Stimulated activated CD4-positive, alpha-beta T cell treated with anti-CD3 and anti-CD28 coated beads, Interleukin-1b, Interleukin-23, amount 100 ng/mL, for 48 hours (primary cell): ENCODE results near the gene GPR153.
"Not testable (repeated sequence)": the region's sequence is repeated elsewhere in the genome, so short reads cannot be mapped to it uniquely, and the experiment has no call there.

Experiments used
- DNase-seq: peaks from one replicate; pipeline ENCODE4 v3.0.0-alpha.2; 2020

GPR153 gene

DNA sequence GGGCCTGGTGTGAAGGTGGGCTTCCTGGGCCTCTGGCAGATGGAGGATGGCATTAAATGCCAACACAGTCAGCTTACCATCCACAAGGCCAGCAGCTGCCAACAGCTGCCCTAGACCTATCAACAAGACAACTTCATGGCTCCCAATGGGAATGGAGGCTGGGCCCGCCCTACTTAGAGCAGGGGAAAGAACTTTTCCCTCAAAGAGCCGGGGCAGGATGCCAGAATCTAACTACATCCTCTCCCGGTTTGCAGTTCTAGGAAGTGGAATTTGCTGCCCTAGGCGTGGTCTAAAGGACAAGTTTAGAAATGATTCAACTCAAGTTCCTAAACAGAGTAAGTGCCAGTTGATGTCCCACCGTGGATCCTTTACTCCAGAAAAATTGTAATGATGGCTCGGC lies 38.3 kb downstream of the GPR153 start:
- no peak for DNase-seq

DNA sequence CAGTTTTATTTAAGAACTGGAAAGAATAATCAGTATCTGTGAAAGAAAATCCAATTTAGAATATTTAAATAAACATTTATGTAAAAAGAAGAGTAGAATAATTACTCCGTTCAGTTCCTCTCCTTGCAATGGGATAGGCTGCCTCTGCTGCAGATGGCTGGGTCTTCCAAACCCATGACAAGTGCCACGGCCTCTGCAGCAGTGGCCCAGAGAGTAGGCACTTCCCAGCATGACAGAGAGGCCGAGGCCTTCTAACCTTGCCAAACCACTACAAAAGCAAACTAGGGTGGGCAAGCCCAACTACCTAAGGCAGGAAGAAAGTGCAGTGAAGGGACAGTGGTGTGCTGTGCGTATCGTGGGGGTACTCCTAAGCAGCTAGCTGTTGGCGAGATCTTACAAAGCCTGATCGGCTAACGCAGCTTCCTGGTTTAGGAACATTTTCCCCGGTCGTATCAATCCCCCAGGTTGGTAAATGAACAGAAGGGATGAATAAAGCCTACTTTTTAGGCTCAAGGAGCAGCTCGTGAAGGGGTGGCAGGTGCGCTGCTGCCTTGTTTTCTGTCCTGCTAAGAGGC lies 39.6 kb downstream of the GPR153 start:
- no peak for DNase-seq

DNA sequence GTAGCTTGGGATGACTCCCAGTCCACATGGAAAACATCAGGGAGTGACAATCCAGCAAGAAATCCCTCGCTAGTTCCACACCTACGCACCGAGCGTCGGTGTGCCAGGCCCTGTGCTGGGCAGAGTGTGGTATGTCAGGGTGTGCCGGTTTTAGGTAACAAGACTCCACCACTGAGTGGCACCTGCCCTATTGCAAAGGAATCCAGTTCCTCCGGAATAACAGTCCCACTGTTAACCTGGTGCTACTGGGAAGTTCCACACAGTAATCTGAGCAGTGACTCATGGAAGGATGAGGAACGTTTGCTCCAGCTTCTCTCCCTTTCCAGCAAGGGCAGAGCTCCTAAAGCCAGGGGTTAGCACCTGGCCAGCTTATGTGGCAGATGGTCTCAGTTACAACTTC lies 40.7 kb downstream of the GPR153 start:
- no peak for DNase-seq

DNA sequence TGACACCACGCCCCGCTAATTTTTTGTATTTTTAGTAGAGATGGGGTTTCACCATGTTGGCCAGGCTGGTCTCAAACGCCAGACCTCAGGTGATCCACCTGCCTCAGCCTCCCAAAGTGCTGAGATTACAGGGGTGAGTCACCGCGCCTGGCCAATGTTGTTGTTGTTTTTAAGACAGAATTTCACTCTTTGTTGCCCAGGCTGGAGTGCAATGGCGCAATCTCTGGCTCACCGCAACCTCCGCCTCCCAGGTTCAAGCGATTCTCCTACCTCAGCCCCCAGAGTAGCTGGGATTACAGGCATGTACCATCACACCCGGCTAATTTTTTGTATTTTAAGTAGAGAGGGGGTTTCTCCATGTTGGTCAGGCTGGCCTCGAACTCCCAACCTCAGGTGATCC lies 41.3 kb downstream of the GPR153 start:
- DNase-seq, result not testable (repeated sequence)

DNA sequence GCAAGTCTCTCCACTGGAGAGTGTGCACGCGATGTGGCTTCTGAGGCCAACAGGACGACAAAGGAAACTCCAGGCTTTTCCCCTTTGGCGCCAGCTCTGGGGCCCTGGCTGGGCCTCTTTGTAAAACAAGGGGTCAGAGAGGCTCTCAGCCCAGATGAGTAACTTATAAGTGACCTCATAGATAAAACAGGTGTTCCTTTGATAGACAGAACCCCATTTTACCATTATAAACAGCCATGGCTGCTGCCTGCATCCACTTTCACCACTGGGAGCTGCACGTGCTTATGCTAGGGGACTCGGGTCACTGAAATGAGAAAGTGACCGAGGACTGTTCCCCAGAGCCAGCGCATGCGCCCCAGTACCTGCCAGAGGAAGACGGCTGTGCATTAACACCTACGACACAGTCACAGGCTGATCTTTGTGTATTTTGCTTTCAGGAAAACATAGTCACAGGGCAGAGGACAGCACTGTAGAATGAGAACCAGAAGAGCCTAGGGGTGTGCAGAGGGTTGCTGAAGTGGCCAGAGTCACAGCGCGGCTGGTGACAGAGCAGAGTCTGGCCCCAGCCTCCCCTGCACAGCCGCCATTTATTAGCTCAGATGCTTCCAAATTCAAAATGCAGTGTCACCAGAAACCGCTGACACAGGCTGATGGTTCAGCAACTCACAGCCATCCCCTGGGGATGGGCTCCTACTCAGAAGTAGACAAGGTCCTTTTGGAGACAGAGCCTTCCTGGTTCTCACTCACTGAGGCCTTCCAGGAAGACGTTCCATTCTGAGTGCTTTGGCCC lies 42.3 kb downstream of the GPR153 start:
- no peak for DNase-seq

DNA sequence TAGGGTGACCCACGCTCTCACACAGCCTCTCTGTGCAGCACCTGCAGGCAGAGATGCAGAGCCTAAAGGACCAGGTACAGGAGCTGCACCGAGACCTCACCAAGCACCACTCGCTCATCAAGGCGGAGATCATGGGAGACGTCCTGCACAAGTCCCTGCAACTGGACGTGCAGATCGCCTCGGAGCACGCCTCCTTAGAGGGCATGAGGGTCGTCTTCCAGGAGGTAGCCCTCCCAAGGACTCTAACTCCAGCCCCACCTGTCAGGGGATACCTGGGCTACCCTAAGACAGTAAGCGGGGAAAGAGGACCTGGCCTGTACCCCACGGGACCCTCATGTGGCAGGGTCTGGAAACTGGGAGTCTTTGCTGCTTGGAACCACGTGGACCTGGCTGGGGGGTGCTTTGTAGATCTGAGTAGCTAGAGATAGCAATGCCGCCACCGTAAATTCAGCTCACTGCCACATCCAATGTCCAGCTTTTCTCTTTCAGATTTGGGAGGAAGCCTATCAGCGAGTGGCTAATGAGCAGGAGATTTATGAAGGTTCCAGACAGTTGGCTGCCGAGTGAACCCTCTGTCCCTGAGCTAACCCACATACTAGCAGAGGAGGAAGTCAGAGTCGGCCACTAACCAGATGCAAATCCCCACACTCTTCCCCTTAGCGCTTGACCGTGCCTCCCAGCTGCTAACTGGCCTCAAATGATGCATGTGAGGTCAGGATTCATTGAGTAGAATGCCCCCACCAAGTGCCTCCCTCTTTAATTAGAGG lies 48.5 kb downstream of the GPR153 start:
- no peak for DNase-seq

DNA sequence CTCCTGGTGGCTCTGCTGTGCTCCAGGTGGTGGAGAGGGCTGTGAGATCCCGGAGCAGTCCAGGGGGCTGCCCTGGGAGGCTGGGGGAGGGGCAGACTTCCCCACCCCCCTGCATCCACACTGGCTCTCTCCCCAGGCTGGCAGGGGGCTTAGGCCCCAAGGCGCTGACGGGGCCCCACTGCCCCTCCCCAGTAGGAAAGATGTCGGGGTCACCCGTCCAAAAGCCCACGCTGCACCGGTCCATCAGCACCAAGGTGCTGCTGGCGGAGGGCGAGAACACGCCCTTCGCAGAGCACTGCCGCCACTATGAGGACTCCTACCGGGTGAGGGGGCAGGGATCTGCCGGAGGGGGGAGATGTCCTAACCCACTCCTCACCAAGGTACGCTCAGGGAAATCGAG lies 49.2 kb downstream of the GPR153 start:
- DNase-seq, result no peak

DNA sequence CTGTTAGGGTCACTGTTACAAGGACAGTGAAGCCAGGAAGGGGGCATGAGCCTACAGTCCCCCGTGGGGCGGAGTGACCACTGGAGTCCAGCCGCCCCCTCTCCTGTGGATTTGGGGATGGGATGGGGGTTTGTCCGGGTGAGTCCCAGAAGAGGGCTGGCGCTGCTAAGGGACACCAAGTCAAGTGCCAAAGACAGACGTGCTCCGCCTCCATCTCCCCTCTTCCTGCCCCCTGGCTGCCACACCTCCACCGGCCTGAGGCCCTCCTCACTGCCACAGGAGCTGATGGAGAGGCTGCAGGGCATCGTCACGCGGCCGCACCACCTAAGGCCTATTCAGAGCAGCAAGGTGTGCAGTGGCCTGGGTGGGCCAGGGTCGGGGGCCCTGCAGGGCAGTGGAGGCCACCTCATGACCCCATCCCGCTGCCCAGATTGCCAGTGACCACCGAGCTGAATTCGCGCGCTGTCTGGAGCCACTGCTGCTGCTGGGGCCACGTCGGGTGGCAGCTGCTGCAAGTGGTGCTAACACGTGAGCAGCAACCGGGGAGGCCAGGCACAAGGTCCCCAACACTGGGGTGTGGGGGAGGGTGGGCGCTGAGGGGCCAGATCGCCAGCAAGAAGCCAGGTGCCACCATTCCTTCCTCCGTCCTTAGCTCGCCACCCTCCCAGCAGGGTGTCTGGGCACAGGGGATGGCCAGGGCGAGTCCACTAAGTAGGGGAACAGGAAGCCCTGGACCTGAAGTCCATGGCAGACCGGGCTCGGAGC lies 50.1 kb downstream of the GPR153 start:
- no peak for DNase-seq

DNA sequence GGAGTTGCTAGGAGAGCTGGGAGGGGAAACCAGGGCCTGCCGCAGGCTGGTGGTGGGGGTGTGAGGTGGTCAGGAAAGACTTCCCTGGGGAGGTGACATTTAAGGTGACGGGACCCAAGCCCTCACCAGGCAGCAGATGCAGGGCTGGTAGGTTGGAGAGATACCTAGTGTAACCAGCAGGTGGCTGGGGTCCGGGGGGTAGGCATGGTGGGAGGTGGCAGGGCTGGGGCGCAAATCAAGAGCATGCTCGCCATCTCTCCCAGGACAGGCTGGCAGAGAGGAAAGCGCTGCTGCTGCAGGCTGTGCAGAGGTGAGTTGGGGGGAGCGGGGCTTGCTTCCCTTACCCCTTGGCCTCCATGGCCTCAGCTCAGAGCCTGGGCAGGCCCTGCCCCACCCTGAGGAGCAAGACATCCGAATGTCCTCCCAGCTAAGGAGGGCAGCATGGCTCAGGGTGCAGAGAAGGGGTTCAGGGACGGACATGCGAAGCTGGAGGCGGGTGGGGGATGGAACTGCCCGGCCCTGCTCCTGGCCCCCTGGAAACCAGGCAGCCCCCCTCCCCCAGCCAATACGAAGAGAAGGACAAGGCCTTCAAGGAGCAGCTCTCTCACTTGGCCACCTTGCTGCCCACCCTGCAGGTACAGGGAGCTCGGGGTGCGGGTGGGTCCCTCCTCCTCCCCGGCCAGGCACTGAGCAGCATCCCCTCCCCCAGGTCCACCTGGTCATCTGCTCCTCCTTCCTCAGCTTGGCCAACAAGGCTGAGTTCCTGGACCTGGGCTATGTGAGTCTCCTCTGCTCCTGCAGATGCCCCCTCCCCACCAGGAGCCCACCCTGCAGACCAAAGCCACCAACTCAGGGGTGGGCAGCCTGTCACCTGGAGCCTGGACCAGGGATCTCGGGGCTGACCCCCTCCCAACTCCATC lies 51.0 kb downstream of the GPR153 start:
- peak; percentile 34 for DNase-seq

DNA sequence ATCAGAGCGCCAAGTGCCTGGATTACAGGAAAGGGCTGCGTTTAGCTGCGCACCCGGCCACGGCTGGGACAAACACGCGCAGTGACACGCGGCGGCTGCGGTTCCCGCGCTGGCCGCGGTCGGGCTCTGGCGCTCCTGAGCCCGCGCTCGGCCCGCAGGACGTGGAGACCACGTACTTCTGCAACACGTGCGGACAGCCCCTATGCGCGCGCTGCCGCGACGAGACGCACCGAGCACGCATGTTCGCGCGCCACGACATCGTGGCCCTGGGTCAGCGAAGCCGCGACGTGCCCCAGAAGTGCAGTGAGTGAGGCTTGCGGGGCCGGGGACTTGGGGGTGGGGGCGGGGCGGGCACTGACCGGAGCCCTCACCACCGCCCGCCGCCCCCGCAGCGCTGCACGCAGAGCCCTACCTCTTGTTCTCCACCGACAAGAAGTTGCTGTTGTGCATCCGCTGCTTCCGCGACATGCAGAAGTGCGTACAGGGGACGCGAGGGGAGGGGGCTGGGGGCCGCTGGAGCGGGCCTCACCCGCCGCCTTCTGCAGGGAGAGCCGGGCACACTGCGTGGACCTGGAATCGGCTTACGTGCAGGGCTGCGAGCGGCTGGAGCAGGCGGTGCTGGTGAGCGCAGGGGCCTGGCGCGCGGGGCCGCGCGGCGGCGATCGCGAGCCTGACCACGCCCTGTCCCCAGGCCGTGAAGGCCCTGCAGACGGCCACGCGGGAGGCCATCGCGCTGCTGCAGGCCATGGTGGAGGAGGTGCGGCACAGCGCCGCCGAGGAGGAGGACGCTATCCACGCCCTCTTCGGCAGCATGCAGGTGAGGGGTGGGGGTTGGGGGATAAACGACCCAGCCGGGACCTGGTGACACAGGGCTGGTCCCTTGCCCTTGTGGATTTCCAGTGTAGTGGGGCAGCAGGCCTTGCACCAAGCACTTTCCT lies 51.9 kb downstream of the GPR153 start:
- DNase-seq, result peak; percentile 32

DNA sequence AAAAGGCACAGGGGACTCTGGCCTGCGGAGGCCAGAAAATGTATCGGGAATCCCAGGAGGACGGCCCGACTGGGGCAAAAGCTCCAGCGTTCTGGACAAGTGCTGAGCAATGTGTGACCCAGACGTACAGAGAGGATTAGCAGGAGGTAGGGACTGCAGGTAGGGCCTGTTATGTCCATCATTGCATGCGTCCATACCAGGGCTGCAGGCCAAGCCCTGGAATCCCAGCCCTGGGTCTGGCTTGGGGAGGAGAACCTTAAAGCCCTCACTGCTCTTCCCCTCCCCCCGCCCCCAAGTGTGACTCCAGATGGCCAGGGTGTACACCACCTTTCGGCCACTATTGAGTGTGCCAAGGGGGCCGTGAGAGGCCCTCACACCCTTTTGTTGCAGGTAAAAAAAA lies 53.0 kb downstream of the GPR153 start:
- no peak for DNase-seq

DNA sequence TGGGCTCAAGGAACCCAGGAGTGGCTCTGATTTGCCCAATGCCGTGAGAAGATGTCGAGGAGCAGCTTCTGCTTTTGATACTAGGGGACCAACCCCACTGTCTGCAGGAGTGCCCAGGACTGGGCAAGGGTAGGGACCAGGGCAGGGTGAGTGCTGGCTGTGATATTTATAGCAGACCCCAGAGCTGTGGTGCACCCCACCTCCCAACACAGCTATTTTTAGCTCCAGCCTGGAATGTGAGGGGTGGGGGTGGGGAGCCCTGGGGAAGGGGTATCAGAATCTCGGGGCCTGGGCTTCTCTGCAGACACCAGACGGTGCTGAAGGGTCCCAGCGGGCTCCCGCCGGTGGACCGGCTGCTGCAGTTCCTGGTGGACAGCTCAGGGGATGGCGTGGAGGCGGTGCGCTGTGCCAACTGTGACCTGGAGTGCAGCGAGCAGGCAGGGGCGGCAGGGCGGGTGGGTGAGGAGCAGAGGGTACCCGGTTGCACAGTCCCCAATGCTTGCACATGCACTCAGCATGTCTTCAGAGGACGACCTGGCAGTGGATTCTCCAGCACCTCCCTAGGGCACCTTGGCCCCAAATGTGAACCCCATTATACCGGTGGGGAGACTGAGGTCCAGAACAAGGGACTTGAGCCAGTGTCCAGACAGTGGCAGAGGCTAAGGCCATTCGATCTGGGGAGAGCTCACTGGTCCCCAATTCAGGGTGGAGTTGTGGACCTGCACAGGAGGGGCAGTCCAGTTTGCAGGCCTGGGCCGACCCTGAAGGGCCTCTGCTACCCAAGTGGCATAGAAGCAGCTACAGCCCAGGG lies 53.6 kb downstream of the GPR153 start:
- DNase-seq, result no peak

DNA sequence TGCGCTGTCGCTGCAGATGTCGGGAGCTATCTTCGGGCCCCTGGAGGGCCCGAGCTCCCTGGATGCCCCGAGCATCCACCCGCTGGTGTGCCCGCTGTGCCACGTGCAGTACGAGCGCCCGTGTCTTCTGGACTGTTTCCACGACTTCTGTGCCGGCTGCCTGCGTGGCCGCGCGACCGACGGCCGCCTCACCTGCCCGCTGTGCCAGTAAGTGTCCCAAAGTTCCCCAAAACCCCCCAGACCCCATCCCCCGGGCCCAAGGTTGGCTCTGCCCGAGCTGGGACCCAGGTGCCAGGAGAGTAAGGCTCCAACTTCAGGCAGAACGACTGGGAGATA lies 54.4 kb downstream of the GPR153 start:
- no peak for DNase-seq

DNA sequence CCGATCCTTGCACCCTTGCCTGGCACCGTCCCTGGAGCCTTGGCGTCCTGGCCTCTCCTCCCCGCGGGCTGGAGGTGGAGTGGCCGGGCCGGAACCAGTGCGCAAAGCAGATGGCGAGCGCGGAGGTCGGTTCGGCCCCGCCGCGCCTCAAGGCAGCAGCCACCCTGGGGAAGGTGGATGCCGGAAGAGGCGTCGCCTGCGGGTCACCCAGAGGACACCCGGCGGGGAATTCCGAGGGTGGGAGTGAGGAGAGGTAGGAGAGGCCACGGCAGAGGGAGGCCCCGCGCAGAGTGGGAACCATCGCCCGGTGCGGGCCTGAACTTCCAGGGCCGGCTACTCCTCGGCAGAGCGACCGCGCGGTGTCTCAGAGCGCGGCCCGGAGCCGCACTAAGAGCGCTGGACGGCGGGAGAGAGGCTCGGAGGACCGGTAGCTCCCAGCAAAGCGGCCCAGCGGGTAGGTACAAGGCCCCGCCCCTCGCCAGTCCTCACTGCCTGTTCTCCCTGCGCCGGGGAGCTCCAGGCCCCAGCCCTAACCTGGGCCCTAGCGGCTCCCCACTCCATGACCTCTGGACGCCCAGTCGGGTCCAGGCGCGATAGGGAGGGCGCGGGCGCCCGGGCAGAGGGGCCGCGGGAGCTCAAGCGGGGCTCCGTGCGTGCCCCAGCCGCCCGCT lies 54.9 kb downstream of the GPR153 start, which contains the start of gene RNF207:
Gene RNF207 (plus strand): TSS at position 271 of the 671 bp plus-strand sequence. CDS start 417 bp downstream, outside the sequence.
- peak; percentile 67 for DNase-seq

DNA sequence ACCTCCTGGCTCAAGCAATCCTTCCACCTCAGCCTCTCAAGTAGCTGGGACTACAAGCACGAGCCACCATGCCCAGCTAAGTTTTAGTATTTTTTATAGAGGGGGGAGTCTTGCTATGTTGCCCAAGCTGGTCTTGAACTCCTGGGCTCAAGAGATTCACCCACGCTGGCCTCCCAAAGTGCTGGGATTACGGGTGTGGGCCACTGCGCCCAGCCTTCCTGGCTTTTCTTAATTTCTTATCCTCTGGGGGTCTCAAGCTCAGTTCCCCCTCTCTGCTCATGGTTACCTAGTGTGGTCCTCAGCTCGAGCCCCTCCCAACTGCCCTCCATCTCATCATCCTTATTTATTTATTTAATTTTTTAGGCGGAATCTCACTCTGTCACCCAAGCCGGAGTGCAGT lies 58.6 kb downstream of the GPR153 start:
- no peak for DNase-seq

DNA sequence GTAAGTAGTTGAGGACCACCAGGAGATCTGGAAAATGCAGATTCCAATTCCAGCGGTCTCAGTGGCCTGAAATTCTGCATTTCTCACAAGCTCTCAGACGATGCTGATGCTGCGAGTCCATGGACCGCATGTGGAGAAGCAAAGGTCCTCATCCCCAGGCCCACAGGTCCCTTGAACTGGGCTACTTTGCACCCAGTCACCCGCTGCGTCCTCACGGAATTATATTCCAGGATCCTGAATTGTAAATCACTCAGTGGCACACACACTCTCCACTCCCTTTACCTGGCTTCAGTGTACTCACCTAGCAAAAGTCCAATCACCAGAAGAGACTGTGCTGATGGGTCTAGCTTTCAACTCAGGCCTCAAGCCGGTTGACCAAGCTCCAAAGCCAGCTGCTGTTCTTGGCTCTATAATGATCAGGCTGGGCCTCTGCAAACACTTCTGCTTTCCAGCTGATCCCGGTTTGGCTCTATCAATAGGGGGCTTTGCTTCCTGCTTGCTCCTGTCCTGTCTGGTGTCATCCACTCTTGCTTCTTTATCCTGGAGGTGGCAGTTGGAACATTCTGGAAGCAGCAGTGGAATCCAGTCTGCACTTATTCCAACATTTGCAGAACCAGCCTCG lies 60.6 kb downstream of the GPR153 start:
- DNase-seq, result no peak

DNA sequence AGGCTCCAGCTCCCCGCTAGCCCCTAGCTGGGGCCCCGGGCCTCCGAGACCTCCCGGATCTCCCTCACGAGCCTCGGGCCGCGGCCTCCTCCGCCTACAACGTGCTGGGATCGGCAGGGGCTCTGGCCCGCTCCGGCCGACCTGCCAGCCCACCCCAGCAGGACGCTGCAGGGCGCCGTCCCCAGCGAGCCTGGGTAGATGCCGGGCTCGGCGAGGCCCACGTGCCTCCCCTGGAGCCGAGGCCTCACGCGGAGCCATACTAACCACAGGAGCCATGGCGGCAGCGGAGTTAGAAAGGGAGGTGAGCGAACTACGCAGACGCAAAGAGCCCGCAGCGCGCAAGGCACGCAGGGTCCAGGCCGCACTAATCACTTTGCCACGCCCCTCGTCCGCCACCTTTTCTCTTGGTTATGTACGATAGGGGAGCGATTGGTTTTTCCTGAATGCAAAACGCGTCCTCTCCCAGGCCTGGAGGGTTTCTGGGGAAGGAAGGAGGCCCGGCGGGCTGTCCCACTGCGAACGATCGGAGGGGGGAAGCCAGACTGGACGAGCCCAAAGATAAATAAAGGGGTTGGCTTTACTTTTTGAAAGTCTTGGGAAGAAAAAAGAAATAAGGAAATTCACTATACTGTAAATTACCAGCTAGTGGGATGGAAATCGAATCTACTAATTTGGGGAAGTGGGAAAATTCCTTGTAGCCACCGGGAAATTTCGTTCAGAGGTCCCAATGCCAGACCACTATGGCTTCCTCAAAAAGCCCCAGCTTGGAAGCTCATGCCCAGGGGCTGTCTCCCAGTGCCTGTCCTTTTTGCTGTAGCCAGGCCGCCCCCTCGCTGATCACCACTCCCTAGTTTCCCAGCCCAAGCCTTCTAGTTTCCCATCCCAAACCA lies 61.4 kb downstream of the GPR153 start, which contains the start of gene RPL22:
Gene RPL22 (minus strand): TSS at position 298 of the 890 bp plus-strand sequence. CDS start 22 bp downstream, at position 276.
- DNase-seq, result peak; percentile 98
